HuH-7 (cell line): ENCODE data around the gene C15orf62.

Experiments used
- DNase-seq: peaks from one replicate; pipeline ENCODE4 v3.0.0; 2011; ENCODE audit warnings: low spot score

Gene C15orf62

DNA sequence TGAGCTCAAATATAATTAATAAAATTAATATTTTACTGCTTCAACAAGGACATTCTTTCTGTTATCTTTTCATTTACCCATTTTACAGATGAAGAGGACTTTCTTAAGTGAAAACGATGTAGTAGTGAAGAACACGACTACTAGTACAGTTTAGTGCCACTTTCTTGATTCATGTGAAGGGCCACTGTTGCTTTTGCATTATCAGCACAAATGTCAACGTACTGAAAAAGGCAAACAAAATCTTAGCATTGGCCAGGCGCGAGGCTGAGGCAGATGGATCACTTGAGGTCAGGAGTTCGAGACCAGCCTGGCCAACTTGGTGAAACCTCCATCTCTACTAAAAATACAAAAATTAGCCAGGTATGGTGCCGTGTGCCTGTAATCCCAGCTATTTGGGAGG, 49.3 kb downstream of the C15orf62 start:
- DNase-seq: no peak

GRCh38 chr15:40821195-40821594, 51.4 kb downstream of the C15orf62 start:
- no peak for DNase-seq
